ENCODE data around the gene EARS2.
"Not testable (repeated sequence)": the region's sequence is repeated elsewhere in the genome, so short reads cannot be mapped to it uniquely, and the experiment has no call there.

EARS2 gene

DNA sequence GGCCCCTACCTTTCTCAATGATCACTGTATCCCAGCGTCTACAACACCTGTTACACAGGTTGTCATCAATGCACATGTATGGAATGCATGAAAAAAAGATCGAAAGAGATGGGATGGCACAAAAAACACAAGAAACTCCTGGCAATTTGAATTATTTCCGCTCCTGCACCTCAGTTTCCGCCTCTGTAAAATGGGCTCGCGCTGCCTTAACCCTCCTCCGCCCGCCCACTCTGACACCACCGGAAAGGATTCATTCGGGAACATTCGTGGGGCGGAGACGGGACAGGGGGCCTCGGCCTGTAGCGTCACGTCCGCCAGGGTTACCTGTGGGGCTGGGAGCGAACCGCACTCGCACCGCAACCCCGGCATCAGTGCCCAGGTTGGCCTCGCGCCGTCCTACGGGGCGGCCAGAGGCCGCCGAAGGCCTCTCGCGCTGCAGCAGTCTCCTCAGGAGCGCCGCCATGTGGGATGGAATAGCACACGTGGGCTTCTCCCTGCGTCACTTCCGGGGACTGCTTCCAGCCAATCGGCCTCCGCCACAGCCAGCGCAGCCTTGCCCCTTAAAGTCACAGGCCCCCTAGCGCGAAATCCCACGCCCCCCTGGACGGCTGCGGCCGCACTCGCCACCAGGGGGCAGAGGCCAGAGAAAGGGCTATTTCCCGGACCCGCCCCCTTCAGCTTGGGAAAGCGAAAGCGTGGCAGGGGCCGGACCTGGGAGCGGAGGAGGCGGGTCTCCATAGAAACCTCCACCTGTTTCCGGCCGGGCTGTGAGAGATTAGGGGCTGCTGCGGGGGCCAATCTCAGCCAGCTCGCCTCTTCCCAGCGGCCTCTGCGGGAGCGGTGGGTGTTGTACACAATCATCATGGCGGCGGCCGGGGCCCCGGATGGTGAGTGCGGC, at the start of gene EARS2, which contains the start of gene UBFD1:
TSS of gene EARS2 (minus strand) at position 470 of the 898 bp plus-strand sequence. CDS start at position 463, 7 bp downstream.
TSS of gene UBFD1 (plus strand) at position 847 of the 898 bp plus-strand sequence. CDS start at position 863, 16 bp downstream.
- peak; percentile 94 to 99 (median 96) for DNase-seq
- intact Hi-C loops (cut with DNase I): loop anchor here (1.0 kb wide), 2 partner anchors 84 to 104 kb away; partner anchors contain the start of genes COG7, DCTN5 and PALB2

DNA sequence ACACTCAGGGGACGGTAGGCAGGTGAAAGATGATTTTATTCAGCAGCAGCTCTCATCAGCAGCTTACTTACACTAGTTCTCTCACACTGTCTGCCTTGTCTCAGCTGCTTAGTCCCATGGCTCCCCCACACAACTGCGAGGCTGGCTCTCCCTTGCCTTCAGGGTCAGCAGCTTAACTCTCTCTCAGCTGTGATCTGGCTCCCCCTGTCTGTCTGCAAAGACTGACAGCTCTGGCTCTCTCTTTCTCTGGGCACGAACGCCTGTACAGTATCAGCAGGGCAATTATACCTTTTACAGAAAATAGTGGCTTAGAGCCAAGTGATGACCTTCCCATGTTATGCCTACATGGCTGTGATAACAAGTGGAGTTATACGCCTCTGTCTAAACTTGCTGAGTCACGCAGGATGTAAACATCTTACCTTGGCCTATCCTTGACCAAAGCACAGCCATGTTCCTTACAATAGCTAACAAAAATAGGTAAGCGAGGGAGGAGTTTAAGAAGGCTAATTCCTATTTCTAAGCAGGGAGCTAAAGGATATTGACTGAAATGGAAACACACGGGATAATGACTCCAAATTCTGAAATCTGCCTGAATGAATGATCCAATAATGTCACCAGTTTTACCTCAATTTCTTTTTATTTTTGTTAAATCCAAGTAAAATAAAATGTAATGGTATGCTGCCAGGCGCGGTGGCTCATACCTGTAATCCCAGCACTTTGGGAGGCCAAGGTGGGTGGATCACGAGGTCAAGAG, 40.0 kb upstream of the EARS2 start:
- DNase-seq: peak in 1 of 10 donors; percentile 68
- intact Hi-C loops (cut with DNase I): loop anchor here (2.0 kb wide), 2 partner anchors 38 to 44 kb away; partner anchors contain the start of genes DCTN5 and PALB2

DNA sequence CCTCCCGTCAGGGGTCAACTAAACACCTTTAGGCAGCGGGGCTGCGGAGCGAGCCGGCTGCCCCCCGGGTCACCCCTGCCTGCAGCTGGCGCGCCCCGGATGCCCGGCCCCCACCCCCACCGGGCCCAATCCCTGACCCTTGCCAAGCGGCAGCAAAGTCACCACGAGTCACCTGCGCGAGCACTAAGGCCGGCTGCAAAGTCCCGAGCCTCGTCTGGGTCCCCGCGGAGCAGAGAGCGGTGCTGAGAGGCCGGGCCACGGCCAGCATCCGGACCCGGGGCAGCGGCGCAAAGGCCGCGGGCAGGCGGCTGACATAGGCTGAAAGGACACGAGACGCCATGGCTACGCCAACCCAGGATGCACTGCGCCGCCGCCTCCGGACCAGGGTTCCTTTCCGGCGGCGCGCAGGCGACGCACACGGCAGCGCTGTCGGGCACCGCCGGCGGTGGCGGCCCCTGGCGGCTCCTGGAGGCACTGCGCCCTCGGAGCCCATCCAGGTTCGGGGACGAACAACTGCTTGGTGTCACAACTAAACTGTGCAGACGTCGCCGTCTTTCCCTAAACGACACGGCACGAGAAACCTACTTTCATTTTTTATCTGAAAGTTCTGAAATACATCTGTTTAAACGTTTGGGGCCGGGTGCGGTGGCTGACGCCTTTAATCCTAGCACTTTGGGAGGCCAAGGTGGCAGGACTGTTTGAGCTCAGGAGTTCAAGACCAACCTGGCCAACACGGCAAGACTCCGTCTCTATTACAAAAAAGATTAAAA, 39.0 kb upstream of the EARS2 start, which contains the start of gene NDUFAB1:
TSS of gene NDUFAB1 (minus strand) at position 366 of the 770 bp plus-strand sequence. CDS start at position 340, 26 bp downstream.
- peak; percentile 86 to 98 (median 91) for DNase-seq
- intact Hi-C loops (cut with DNase I): loop anchor here (2.0 kb wide), 2 partner anchors 37 to 45 kb away; partner anchors contain the start of genes DCTN5 and PALB2

DNA sequence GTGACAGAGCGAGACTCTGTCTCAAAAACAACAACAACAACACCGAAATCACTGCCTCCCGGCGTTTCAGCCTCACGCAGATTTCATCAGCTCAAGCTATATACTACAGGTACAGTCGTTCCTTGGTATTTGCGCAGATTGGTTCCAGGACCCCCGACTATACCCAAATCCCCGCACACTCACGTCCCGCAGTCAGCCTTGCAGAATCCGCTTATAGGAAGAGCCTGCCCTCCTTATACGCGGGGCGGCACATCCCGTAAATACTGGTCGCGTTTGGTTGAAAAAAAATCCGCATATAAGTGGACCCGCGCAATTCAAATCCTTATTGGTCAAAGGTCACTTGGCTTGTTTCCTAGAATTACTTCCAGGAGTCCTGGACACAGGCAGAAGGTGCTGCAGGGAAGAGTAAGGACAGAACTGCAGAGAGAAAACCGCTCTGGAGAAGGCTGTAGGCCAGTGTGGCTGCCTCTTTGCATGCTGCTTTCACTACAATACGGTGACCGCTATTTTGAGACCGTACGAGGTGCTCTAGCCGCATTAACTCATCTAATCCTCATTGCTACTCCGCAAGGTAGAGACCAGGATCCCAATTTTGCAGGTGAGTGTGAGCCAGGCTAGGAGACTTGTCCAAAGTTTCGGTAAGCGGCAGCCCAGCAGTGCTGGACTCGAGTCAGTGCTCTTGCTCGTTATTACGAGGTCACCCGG, 38.2 kb upstream of the EARS2 start:
- intact Hi-C loops (cut with DNase I): no loop called here
- peak in 1 of 10 donors; percentile 24 for DNase-seq

DNA sequence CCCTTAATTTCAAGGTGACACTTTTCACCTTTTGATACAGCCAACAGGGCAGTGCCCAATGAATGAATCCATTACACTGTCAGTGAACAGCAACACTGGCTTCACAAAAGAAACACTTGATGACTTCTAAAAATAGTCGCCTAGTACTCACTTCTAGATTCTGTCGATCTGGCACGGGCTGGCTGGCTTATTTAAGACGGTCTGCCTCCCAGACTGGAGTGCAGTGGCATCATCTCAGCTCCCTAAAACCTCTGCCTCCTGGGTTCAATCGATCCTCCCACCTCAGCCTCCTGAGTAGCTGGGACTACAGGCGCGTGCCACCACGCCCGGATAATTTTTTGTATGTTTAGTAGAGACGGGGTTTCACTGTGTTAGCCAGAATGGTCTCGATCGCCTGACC, 37.0 kb upstream of the EARS2 start:
- DNase-seq: peak in 1 of 10 donors; percentile 7

DNA sequence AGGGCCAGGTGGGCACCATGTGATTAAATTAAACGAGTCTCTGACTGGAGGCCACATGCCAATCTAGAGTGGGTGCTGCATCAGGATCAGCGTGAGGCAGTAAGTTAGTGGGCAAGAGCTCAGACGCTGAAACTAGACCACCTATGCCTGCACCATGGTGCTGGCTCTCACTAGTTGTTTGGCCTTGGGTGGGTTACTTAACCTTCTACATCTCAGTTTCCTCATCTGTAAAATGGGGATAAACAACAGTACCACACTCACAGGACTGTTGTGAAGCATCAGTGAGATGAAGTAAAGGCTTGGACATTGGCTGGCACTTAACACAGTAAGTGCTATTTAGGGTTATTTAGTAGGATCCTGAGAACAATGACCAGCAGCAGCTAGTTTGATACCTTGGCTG, 33.0 kb upstream of the EARS2 start:
- DNase-seq: no peak
- intact Hi-C loops (cut with DNase I): no loop called here

More for the DNA sequence above, 37.0 kb upstream of the EARS2 start:
- intact Hi-C loops (cut with DNase I): no loop called here

DNA sequence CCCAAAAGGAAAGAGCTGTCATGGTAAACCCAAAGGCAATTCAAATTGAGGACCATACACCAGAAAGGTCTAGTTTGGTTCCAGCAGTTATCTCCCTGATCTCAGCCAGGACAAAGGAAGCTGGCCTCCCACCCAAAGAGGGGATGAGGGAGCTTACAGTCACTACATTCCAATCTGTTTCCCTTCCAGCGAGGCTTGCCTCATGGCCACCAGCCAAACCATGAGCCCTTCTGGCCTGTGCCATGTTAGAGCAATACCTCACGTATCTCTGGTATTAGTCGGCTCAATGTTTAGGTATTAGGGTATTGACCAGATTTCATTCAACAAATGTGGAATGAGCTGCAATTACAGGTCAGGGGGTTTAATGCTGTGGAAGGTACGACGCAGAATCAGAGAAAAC, 30.6 kb upstream of the EARS2 start:
- intact Hi-C loops (cut with DNase I): no loop called here
- no peak for DNase-seq

DNA sequence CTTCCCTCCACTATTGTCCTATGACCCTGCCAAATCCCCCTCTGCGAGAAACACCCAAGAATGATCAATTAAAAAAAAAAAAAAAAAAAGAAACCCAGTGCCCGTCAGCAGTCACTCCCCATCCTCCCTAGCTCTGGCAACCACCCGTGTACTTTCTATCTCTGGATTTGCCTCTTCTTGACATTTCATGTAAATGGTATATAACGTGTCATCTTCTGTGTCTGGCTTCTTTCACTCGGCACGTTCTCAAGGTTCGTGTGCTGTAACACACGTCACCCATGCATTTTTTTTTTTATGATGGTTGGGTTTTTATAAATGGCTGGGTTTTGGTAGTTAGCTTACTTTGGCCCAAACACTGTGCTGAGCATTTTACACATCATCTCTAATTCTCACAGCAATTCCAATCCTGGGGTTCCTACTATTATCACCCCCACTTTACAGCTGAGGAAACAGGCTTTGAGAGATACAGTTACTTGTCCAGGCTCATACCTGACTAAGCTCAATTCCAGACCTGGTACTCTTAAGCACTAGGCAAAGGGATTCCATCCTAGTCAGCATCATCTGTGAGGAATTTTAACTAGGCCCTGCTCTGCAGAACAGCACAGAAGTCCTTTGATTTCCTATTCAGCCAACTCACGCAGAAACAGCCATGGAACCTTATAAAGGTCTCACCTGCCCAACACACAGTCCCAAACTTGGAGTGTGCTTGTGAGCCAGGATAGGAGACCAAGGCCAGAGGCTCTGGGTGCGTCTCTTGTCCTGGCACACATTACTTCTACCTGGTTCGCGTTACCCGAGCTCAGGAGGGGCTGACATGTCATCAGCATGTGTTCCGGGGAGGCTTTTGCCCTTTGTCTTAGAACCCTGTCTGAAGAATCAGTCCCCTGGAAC, 27.3 kb upstream of the EARS2 start:
- intact Hi-C loops (cut with DNase I): no loop called here
- DNase-seq: no peak

DNA sequence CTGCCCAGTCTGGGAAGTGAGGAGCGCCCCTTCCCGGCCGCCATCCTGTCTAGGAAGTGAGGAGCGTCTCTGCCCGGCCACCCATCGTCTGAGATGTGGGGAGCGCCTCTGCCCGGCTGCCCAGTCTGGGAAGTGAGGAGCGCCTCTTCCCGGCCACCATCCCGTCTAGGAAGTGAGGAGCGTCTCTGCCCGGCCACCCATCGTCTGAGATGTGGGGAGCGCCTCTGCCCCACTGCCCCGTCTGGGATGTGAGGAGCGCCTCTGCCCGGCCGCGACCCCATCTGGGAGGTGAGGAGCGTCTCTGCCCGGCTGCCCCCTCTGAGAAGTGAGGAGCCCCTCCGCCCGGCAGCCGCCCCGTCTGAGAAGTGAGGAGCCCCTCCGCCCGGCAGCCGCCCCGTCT, 26.1 kb upstream of the EARS2 start:
- intact Hi-C loops (cut with DNase I); DNase-seq: not testable (repeated sequence)

DNA sequence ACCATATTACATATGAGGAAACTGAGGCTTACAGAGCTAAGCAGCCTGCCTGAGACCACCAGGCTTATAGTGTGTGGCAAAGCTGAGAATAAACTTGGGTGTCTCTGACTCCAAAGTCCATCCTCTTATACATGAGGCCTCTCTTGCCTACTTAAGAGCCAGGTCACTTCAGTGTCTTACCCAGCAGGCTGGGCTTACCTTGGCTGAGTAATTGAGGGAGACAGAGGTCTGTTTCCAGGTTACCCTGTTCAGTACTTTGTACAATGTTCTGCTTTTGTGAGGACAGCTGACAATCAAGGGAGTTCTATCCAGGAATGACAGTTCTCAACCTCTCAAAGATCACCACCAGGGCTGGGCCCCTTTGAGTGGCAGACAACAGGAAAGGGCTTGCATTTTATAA, 24.6 kb upstream of the EARS2 start:
- intact Hi-C loops (cut with DNase I): no loop called here
- no peak for DNase-seq

DNA sequence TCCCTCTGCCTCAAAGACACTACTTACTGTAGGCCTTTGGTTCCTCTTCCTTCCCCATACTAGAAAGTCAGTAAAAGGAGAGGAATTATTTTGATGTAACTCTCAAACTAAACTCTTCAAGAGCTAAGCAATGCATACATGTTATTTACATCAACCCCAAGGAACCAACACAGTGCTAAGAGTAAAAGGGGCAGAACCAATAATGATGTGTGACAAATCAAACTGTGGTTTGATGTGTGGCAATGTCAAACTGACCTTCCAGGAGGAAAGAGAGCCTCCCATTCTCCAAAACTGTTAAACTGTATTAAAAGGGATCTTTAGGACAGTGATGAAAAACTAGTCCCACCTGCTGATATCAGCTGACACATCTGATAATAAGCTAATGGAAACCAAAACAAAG, 23.2 kb upstream of the EARS2 start:
- DNase-seq: no peak
- intact Hi-C loops (cut with DNase I): no loop called here

DNA sequence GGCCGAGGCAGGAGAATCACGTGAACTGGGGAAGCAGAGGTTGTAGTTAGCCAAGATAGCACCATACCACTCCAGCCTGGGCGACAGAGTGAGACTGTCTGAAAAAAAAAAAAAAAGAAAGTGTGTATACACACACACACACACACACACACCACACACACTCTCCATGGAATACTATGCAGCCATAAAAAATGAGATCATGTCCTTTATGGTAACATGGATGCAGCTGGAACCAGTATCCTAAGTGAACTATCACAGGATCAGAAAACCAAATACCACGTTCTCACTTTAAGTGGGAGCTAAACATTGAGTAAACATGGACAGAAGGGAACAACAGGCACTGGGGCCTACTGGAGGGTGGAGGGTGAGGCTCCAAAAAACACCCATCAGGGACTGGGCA, 22.2 kb upstream of the EARS2 start:
- intact Hi-C loops (cut with DNase I): no loop called here
- DNase-seq: no peak

DNA sequence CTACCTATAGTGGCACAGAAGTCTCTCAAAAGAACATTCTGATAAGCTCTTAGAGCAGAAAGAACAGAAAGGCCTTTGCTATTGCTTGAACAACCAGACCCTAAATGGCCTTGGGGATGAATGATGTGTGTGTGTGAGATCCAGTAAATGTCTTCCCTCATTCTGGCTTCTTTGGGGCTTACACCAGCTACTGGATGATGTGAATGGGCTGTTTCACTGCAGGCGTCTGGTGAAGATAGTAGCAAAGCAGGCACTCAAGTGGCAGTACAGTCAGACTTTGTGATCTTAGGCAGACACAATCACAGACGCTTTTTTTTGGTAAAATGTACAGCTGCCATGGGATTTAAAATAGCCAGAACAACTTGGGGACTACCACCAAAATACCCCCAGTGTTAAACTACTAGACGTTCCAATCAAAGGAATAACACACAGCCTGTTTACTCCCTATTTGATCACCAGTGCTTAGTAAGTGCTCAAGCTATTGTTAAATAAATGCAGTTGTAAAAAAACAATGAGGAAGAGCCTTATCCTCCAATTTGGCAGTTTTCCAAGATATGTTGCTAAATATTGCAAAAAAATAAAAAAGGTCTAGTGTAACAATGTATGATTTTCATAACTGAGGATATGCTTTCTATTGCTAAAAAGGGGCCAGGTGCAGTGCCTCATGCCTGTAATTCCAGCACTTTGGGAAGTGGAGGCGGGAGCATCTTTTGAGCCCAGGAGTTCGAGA, 21.1 kb upstream of the EARS2 start:
- intact Hi-C loops (cut with DNase I): no loop called here
- DNase-seq: no peak

DNA sequence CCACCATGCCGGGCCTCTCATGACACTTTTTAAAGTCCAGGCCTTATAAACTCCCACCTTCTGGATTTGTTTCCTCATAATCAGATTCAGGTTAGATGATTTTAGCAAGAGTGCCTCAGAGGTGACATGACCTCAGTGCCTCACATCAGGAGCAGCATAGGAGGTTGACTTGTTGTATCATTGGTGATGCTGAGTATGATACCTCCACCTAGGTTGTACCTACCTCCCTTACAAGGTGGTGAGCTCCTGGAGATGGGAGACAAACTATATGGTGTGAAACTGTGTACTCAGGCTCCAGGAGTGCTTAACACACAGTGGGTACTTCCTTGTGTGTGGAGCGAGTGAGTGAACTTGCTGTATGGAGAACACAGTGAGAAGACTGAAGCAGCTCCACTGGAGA, 20.3 kb upstream of the EARS2 start:
- no peak for DNase-seq
- intact Hi-C loops (cut with DNase I): no loop called here

DNA sequence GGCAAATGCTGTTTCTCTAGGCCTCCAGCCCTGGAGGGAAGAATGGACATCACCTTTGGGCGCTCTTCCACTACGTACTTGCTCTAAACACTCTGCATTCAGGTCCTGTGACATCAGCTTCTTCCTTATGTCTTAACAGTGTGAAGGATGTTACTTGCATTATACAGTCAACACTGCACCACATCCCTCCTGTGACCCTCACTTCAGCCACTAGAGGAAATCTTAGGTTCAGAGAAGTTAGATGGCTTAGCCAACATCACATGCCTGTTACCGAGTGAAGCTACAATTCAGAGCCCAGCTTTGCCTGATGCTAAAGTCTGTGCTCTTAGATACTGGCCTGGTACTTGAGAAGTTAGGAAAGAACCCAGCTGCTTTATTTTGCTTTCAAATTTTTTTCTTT, 18.7 kb upstream of the EARS2 start:
- intact Hi-C loops (cut with DNase I): no loop called here
- DNase-seq: no peak

DNA sequence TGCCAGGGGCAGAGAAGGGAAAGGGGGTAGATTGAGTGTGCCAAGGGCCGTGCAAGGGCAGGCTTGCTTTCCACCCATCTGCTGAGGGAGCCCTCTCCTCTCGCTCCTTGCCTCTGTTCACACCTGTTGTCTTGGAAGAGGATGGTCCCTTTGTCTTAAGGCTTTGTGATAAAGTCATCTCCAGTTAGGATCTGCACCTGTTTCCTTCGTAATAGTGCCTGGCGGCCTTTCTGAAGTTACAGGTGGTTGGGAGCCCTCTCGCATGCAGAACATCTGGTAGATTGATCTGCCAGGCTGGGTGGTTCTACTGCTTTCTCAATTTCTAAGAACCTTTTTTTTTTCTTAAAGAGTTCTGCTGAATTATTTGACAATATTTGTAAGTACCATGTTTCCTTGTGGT, 16.7 kb upstream of the EARS2 start:
- DNase-seq: no peak
- intact Hi-C loops (cut with DNase I): no loop called here

DNA sequence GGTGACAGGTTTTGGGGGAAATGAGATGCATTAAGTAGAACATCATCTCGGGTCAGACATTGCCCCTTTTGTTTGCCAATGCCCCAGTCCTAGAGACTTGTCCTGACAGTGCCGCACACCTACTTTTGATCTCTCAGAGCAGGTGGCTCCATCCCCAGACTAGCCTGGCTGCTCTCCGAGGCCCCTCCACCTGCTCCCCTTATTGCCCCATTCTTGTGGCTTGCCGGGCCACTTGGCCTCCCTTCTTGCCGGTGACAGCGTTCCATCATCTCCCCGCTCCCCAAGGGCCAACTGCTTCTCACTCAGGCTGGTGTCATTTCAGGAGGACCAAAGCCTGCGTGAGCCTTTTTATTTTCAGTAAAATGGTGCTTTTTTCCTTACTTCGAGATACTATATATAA, 15.2 kb upstream of the EARS2 start:
- intact Hi-C loops (cut with DNase I): no loop called here
- DNase-seq: no peak

DNA sequence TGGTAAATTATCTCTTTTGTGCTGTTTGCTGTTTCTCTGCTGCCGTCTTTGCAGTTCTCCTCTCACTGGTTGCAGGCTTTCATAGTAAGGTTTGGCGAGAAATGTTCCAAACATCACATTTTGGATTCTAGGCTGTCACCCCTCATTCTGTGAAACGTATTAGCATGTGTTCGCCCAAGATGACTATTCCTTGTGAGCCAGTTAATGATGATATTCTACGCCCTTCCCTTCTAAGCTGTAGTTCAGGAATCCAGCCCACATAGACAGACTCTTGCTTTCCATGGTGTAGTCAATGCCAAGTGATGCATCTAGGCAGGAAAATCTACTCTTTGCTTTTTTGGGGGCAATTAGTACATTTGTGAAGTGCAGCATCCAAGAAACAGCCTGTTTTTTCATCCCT, 14.7 kb upstream of the EARS2 start:
- no peak for DNase-seq
- intact Hi-C loops (cut with DNase I): no loop called here

All from posterior cingulate gyrus (tissue), 11 donors.